Mucosa of descending colon (tissue), 3 donors: ENCODE measurements around the gene JAZF1. TPM values are rescaled to one million over a fixed set of nuclear protein-coding genes. Genes with fewer than 3 reads are reported as not detected.

ENCODE experiments used
- ATAC-seq: fragments of 200-7000 bp; cut with Tn5 transposase; one replicate; pipeline ENCODE4 v1.9.1; 2020; ENCODE audit warnings: mild to moderate bottlenecking, moderate library complexity
- DNase-seq, 3 donors: peaks; one replicate each; pipeline ENCODE4 v3.0.0-alpha.2; 2020
- H3K36me3 ChIP-seq: fragments of 200-600 bp; one replicate; pipeline ENCODE4 v1.8.0; 2021; ENCODE audit warnings: low read depth, mild to moderate bottlenecking
- H3K4me1 ChIP-seq: fragments of 200-600 bp; one replicate; pipeline ENCODE4 v1.8.0; 2021; ENCODE audit warnings: low read depth, mild to moderate bottlenecking
- H3K4me3 ChIP-seq: fragments of 200-600 bp; one replicate; pipeline ENCODE4 v1.8.0; 2021; ENCODE audit warnings: mild to moderate bottlenecking
- H3K9me3 ChIP-seq: fragments of 200-600 bp; one replicate; pipeline ENCODE4 v1.8.0; 2021; ENCODE audit warnings: mild to moderate bottlenecking
- intact Hi-C, 2 donors: fragments of 100-400 bp; cut with DNase I in 1 of 2; cut with micrococcal nuclease in 1 of 2; formaldehyde crosslinking; loops; one replicate each; pipeline versions ENCODE4 v1.11.0 to v1.11.1; 2022; cut with DNase I, micrococcal nuclease
- total RNA-seq, 3 donors: library from RNA; stranded (reverse); fragmentation: NEBNext Ultra II Directional in 2 of 3; extraction: Animal tissue kit (Norgen Biotek cat#: 25700) in 2 of 3; gene quantifications; one replicate each; pipeline versions ENCODE4 v1.2.1 to v1.2.4, GENCODE V29; 2021 to 2023
- TF ChIP-seq, protein P1 (sequence below): fragments of 200-600 bp; IDR thresholded peaks from one replicate; pipeline ENCODE4 v1.8.0; 2022; ENCODE audit warnings: antibody characterized with exemption, mild to moderate bottlenecking
- donor health status: DM: no; HTN: no; CAD: no; lungs with moderate emphysema.
- donor health status: DM: no; HTN: no; CAD: no.
- donor health status: DM: no; HTN: yes; CAD: no.

The JAZF1 gene
- total RNA-seq, 3 donors from 2014 or later: 4.9 to 68.4 (median 6.4) TPM

DNA sequence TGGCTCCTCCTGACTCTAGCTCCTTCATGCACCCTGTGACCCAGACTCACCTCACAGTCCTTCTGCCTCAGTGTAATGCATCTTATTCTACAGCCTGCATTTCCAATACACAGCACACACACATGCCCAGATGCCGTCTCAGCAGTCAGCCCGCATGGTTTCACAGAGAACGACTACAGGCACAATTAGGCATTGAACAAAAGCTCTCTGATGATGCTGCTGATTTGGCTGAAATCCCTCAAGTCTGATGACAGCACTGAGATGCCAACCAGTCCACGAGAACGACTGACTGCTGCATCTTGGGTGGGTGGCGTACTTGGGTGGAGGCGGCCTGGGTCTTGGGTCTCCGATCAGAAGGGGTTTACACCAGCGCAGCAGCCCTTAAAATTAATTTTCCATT lies 240.3 kb downstream of the JAZF1 start:
- no peak overlapping the region for H3K4me3 ChIP-seq
- no peak for DNase-seq
- intact Hi-C loops: no loop called here
- no peak for ATAC-seq
- no peaks in the 10 kb centered on the region for H3K9me3 ChIP-seq
- H3K4me1 ChIP-seq: no peaks in the 10 kb centered on the region
- no peaks in the 10 kb centered on the region for H3K36me3 ChIP-seq
- TF ChIP-seq, protein P1, sequence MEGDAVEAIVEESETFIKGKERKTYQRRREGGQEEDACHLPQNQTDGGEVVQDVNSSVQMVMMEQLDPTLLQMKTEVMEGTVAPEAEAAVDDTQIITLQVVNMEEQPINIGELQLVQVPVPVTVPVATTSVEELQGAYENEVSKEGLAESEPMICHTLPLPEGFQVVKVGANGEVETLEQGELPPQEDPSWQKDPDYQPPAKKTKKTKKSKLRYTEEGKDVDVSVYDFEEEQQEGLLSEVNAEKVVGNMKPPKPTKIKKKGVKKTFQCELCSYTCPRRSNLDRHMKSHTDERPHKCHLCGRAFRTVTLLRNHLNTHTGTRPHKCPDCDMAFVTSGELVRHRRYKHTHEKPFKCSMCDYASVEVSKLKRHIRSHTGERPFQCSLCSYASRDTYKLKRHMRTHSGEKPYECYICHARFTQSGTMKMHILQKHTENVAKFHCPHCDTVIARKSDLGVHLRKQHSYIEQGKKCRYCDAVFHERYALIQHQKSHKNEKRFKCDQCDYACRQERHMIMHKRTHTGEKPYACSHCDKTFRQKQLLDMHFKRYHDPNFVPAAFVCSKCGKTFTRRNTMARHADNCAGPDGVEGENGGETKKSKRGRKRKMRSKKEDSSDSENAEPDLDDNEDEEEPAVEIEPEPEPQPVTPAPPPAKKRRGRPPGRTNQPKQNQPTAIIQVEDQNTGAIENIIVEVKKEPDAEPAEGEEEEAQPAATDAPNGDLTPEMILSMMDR: no peak

DNA sequence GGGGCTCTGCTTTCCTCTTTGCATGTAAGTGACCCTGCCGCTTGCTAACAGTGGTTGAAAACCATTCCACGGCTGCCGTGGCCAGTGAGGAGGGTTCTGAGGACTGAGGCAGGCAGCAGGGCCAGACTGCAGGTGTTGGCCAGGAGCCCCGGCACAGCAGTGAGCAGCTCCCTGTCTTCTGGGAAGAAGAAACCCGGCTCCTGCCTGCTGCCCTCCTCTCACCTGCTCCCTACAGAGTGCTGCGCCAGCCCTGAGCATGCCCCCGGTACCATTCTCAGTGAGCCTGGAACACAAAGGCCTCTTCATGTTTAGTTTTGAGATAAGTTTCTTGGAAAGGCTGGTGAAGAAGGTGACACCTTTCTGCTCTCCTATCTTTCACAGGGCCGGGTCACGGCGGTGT lies 240.7 kb downstream of the JAZF1 start:
- Histone ChIP-seq H3K4me1 (no peaks in the 10 kb centered on the region), H3K36me3 (no peaks in the 10 kb centered on the region), H3K9me3 (no peaks in the 10 kb centered on the region), H3K4me3 (no peak overlapping the region)
- intact Hi-C loops: no loop called here
- TF ChIP-seq, protein P1: no peak
- no peak for ATAC-seq
- no peak for DNase-seq

DNA sequence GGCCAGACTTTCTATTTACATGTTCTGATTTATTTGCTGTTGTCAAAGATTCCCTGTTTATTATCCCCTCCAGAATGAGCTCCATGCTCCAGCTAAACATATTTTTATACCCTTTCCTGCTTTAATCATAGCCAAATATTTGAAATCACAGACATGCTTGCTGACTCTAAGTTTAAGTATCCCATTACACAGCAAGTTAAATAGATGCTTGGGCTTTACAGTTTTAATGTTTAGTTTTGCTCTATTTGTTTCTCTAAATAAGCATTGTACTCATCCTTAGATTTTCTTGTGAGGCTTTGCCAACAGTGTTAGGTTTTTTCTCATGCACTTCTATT lies 243.9 kb downstream of the JAZF1 start:
- no peaks in the 10 kb centered on the region for H3K4me1 ChIP-seq
- DNase-seq (no peak), ATAC-seq (no peak)
- TF ChIP-seq, protein P1: no peak
- intact Hi-C loops: no loop called here
- H3K4me3 ChIP-seq: no peak overlapping the region
- H3K36me3 ChIP-seq: no peaks in the 10 kb centered on the region
- H3K9me3 ChIP-seq: no peaks in the 10 kb centered on the region

DNA sequence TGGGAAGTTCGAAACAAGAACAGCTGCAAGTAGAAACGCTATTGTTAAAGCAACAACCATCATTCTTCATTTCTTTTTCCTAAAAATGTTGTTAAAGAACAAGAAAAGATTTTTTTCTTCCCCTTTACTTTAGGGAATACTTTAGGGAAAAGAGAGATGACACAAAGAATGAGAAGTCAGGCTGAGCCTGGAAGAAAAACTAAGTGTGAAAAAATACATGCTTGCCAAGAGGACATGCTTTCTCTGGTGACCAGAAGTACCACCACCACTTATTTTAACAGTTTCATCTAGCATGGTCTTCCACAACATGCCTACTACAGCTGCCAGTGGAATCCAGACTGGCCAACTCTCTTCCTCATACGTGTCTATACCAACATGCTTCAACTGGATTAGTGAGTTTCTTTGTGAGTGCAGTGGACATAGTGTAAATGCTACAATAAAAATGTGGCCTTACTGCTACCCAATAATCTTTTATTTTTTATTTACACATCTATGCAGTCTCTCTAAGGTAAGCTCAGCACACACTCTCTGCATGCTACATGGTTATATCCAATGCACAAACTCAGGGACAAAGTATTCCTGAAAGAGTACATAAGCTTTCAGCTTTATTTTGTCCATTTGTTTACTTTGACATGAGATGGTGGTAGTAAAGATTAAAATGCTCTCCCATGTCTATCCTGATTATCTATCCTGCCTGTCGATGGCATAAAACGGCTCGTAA lies 244.4 kb downstream of the JAZF1 start:
- no peaks in the 10 kb centered on the region for H3K36me3 ChIP-seq
- TF ChIP-seq, protein P1: no peak
- DNase-seq: no peak

DNA sequence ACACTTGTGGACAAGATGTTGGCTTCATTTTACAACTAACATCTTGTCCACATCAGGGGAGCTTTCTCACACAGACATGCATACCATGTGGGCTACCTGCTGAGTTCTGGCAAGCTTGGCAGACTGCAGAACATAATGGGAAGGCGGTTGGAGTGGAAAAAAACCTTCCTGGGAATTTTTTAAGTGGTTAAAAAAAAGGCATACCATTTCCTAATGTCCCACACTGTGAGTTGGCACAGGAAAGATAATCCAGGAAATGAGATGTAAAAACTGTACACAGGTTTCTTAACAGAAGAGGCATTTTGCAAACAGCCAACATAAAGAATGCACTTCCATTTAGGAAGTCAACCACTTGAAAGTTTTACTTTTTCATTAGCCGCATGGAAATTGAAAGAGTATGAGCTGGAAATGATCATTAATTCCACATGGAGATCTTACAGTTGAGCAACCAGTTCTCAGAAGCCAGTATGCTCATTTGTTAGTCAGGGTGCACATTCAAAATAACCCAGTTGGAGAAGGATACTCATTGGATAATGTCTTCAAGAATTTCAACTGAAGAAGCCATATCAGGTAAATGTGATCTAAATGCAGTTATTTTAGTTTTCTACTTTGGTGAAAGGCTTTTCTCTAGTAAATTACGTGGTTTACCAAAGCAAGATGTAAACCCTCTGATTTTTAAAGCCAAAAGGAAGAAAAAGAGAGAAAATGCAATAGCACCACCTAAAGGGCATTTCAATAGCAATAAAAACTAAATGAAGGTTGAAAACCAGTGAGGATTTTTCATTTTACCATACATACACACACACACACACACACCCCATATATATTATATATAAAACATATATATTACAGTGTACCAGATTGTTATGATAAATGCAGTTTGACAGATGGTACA lies 246.7 kb downstream of the JAZF1 start:
- TF ChIP-seq, protein P1: no peak
- no peaks in the 10 kb centered on the region for H3K9me3 ChIP-seq
- no peaks in the 10 kb centered on the region for H3K36me3 ChIP-seq
- intact Hi-C loops: no loop called here
- no peaks in the 10 kb centered on the region for H3K4me1 ChIP-seq
- no peak overlapping the region for H3K4me3 ChIP-seq
- DNase-seq (no peak), ATAC-seq (no peak)

More for the DNA sequence above, 244.4 kb downstream of the JAZF1 start:
- Histone ChIP-seq H3K4me1 (no peaks in the 10 kb centered on the region), H3K9me3 (no peaks in the 10 kb centered on the region), H3K4me3 (no peak overlapping the region)
- ATAC-seq: peak; percentile 42
- intact Hi-C loops: no loop called here
